Measurements from ENCODE around the gene HMHB1.

HMHB1 gene
- total RNA-seq, result 0 reads per million in 2 donors

GRCh38 chr5:143812085-143812705 is at the start of gene HMHB1:
HMHB1 (plus strand) TSS chr5:143812161.
- peak in 1 of 5 experiments; percentile 23 for DNase-seq

- DNase-seq, result no peak
Measured at GRCh38 chr5:143762636-143763220, 49.2 kb upstream of the HMHB1 start.

GRCh38 chr5:143767162-143767561 is 44.8 kb upstream of the HMHB1 start:
- DNase-seq, result no peak

GRCh38 chr5:143769026-143769786 is 42.8 kb upstream of the HMHB1 start:
- no peak for DNase-seq

- no peak for DNase-seq
Measured at GRCh38 chr5:143770450-143770849, 41.5 kb upstream of the HMHB1 start.

GRCh38 chr5:143771189-143771588 is 40.8 kb upstream of the HMHB1 start:
- no peak for DNase-seq

GRCh38 chr5:143771602-143772001 is 40.4 kb upstream of the HMHB1 start:
- no peak for DNase-seq

GRCh38 chr5:143772621-143773020 is 39.3 kb upstream of the HMHB1 start:
- DNase-seq, result no peak

- peak in 1 of 5 experiments; percentile 17 for DNase-seq
Measured at GRCh38 chr5:143775258-143775657, 36.7 kb upstream of the HMHB1 start.

- DNase-seq, result no peak
Measured at GRCh38 chr5:143776951-143777350, 35.0 kb upstream of the HMHB1 start.

GRCh38 chr5:143779506-143779905 is 32.5 kb upstream of the HMHB1 start:
- DNase-seq, result no peak

GRCh38 chr5:143781993-143782520 is 29.9 kb upstream of the HMHB1 start:
- DNase-seq, result no peak

GRCh38 chr5:143782588-143783386 is 29.2 kb upstream of the HMHB1 start:
- no peak for DNase-seq

- no peak for DNase-seq
Measured at GRCh38 chr5:143788401-143788800, 23.6 kb upstream of the HMHB1 start.

GRCh38 chr5:143790457-143791112 is 21.4 kb upstream of the HMHB1 start:
- DNase-seq, result no peak

- DNase-seq, result no peak
Measured at GRCh38 chr5:143791848-143792731, 19.9 kb upstream of the HMHB1 start.

- DNase-seq, result no peak
Measured at GRCh38 chr5:143793249-143793648, 18.7 kb upstream of the HMHB1 start.

- DNase-seq, result no peak
Measured at GRCh38 chr5:143796125-143796524, 15.8 kb upstream of the HMHB1 start.

GRCh38 chr5:143796753-143797152 is 15.2 kb upstream of the HMHB1 start:
- no peak for DNase-seq

GRCh38 chr5:143800715-143801114 is 11.2 kb upstream of the HMHB1 start:
- DNase-seq, result no peak

GRCh38 chr5:143801252-143801939 is 10.6 kb upstream of the HMHB1 start:
- no peak for DNase-seq
